ENCODE data around the gene DLL4. TPM values are rescaled to one million over a fixed set of nuclear protein-coding genes. Genes with fewer than 3 reads are reported as not detected.

DLL4 gene
- total and polyA plus RNA-seq, 12 donors = 0.66 to 15.9 (median 3.9) TPM

GRCh38 chr15:40909662-40910630 is 19.2 kb upstream of the DLL4 start:
- TF ChIP-seq POLR2A (IDR thresholded peaks at IDR 0.05) (no peak), CTCF (IDR thresholded peaks at IDR 0.05) (no peak)
- Histone ChIP-seq H3K4me3 (no peak overlapping the region), H3K36me3 (replicated peaks in 1 of 2) (no peaks in the 10 kb centered on the region), H3K27ac (peak overlapping the region in 2 of 5 donors; percentile 54 to 64), H3K27me3 (no peaks in the 10 kb centered on the region), H3K4me1 (replicated peaks in 1 of 2) (peaks cover 24 to 38% of the 10 kb centered on the region in 2 donors), H3K9me3 (replicated peaks in 1 of 3) (no peaks in the 10 kb centered on the region)
- 55 to 69% (median 58%) methylated on average over 14 to 17 of the region's 17 CpGs for WGBS, 4 donors
- DNase-seq = peak; percentile 78 to 94 (median 89)
- intact Hi-C loops (cut with DNase I) = loop anchor here (5.0 kb wide), 2 partner anchors 32 to 112 kb away; no protein-coding TSS in a partner anchor

GRCh38 chr15:40911141-40911540 is 18.0 kb upstream of the DLL4 start:
- H3K27me3 ChIP-seq = no peaks in the 10 kb centered on the region
- 51 to 68% (median 64%) methylated on average over 4 to 7 of the region's 7 CpGs for WGBS, 4 donors
- H3K4me1 ChIP-seq (replicated peaks in 1 of 2) = peaks cover 18 to 31% of the 10 kb centered on the region in 2 donors
- TF ChIP-seq POLR2A (IDR thresholded peaks at IDR 0.05) (no peak), CTCF (IDR thresholded peaks at IDR 0.05) (no peak)
- no peaks in the 10 kb centered on the region for H3K9me3 ChIP-seq (replicated peaks in 1 of 3)
- no peak for DNase-seq
- H3K36me3 ChIP-seq (replicated peaks in 1 of 2) = no peaks in the 10 kb centered on the region
- H3K4me3 ChIP-seq = no peak overlapping the region
- intact Hi-C loops (cut with DNase I) = no loop called here
- H3K27ac ChIP-seq = no peak overlapping the region

GRCh38 chr15:40911693-40912092 is 17.4 kb upstream of the DLL4 start:
- Histone ChIP-seq H3K9me3 (replicated peaks in 1 of 3) (no peaks in the 10 kb centered on the region), H3K36me3 (replicated peaks in 1 of 2) (no peaks in the 10 kb centered on the region), H3K4me3 (no peak overlapping the region), H3K27ac (no peak overlapping the region), H3K4me1 (replicated peaks in 1 of 2) (peaks cover 13 to 26% of the 10 kb centered on the region in 2 donors), H3K27me3 (no peaks in the 10 kb centered on the region)
- TF ChIP-seq CTCF (IDR thresholded peaks at IDR 0.05) = no peak
- no peak for TF ChIP-seq POLR2A (IDR thresholded peaks at IDR 0.05)
- 90 to 100% (median 96%) methylated on average over 2 of the region's 2 CpGs for whole genome bisulfite sequencing, 4 donors
- no peak for DNase-seq
- intact Hi-C loops (cut with DNase I) = no loop called here

GRCh38 chr15:40912478-40912877 is 16.7 kb upstream of the DLL4 start:
- no peak for DNase-seq
- TF ChIP-seq POLR2A (IDR thresholded peaks at IDR 0.05) = no peak
- TF ChIP-seq CTCF (IDR thresholded peaks at IDR 0.05) = no peak
- H3K27ac ChIP-seq = no peak overlapping the region
- no peaks in the 10 kb centered on the region for H3K27me3 ChIP-seq
- H3K4me1 ChIP-seq (replicated peaks in 1 of 2) = peaks cover 8 to 18% of the 10 kb centered on the region in 2 donors
- WGBS, 4 donors = 78 to 100% (median 85%) methylated on average over 1 to 6 of the region's 6 CpGs
- intact Hi-C loops (cut with DNase I) = no loop called here
- H3K9me3 ChIP-seq (replicated peaks in 1 of 3) = no peaks in the 10 kb centered on the region
- H3K4me3 ChIP-seq = no peak overlapping the region
- H3K36me3 ChIP-seq (replicated peaks in 1 of 2) = no peaks in the 10 kb centered on the region
